ENCODE data around the gene RRAGD.

The RRAGD gene

GRCh38 chr6:89433252-89434149 is 21.4 kb upstream of the RRAGD start:
- peak; percentile 70 for DNase-seq (ENCODE audit: low spot score)

GRCh38 chr6:89432875-89433251 is 20.8 kb upstream of the RRAGD start, which contains the start of gene ANKRD6:
Gene ANKRD6, plus strand, starts transcription at chr6:89433152. Its CDS starts 133,825 bp downstream, at chr6:89566977.
- peak; percentile 98 for TF ChIP-seq CTCF (IDR thresholded peaks at IDR 0.05; ENCODE audit: extremely low read depth, missing control alignments)
- peak; percentile 94 for DNase-seq (ENCODE audit: low spot score)

More at GRCh38 chr6:89433252-89434149, 21.4 kb upstream of the RRAGD start:
- TF ChIP-seq CTCF (IDR thresholded peaks at IDR 0.05; ENCODE audit: extremely low read depth, missing control alignments), result no peak

GRCh38 chr6:89430201-89430962 is 18.3 kb upstream of the RRAGD start:
- no peak for DNase-seq (ENCODE audit: low spot score)
- TF ChIP-seq CTCF (IDR thresholded peaks at IDR 0.05; ENCODE audit: extremely low read depth, missing control alignments), result no peak

GRCh38 chr6:89416796-89417195 is 4.7 kb upstream of the RRAGD start:
- no peak for DNase-seq (ENCODE audit: low spot score)
- no peak for TF ChIP-seq CTCF (IDR thresholded peaks at IDR 0.05; ENCODE audit: extremely low read depth, missing control alignments)

- no peak for DNase-seq (ENCODE audit: low spot score)
- TF ChIP-seq CTCF (IDR thresholded peaks at IDR 0.05; ENCODE audit: extremely low read depth, missing control alignments), result no peak
These were observed 3.1 kb upstream of the RRAGD start for GRCh38 chr6:89415185-89415584.

GRCh38 chr6:89414215-89414614 is 2.1 kb upstream of the RRAGD start:
- no peak for TF ChIP-seq CTCF (IDR thresholded peaks at IDR 0.05; ENCODE audit: extremely low read depth, missing control alignments)
- no peak for DNase-seq (ENCODE audit: low spot score)

- TF ChIP-seq CTCF (IDR thresholded peaks at IDR 0.05; ENCODE audit: extremely low read depth, missing control alignments), result no peak
- no peak for DNase-seq (ENCODE audit: low spot score)
These were observed 930 bp upstream of the RRAGD start for GRCh38 chr6:89413006-89413400.
